ENCODE measurements around the gene SLC13A1. TPM values are rescaled to one million over a fixed set of nuclear protein-coding genes. Genes with fewer than 3 reads are reported as not detected.

The SLC13A1 gene
- total RNA-seq, 1 experiment from 2014 or later = 0.04 TPM

GRCh38 chr7:123210986-123211385, 11.2 kb upstream of the SLC13A1 start:
- TF ChIP-seq, protein P1, sequence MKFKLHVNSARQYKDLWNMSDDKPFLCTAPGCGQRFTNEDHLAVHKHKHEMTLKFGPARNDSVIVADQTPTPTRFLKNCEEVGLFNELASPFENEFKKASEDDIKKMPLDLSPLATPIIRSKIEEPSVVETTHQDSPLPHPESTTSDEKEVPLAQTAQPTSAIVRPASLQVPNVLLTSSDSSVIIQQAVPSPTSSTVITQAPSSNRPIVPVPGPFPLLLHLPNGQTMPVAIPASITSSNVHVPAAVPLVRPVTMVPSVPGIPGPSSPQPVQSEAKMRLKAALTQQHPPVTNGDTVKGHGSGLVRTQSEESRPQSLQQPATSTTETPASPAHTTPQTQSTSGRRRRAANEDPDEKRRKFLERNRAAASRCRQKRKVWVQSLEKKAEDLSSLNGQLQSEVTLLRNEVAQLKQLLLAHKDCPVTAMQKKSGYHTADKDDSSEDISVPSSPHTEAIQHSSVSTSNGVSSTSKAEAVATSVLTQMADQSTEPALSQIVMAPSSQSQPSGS (CRISPR knock-in tag; IDR thresholded peaks at IDR 0.05; ENCODE audit: borderline replicate concordance, low read depth) = no peak
- TF ChIP-seq NFYB (CRISPR knock-in tag; conservative IDR thresholded peaks at IDR 0.05; ENCODE audit: low read depth) (no peak), ZNF138 (CRISPR knock-in tag; conservative IDR thresholded peaks at IDR 0.05) (no peak), ZNF532 (CRISPR knock-in tag; IDR thresholded peaks at IDR 0.05; ENCODE audit: borderline replicate concordance) (no peak)
- Mint-ChIP-seq H3K4me1 (peaks cover 22% of the 10 kb centered on the region), H3K4me3 (no peak overlapping the region), H3K27ac (no peak overlapping the region), H3K27me3 (ENCODE audit: low read depth) (no peaks in the 10 kb centered on the region; the same call in 1 of the 2 replicates), H3K36me3 (peaks cover 18% of the 10 kb centered on the region), H3K9me3 (peaks cover 19% of the 10 kb centered on the region)
- no peak for ATAC-seq
- no peak for DNase-seq (ENCODE audit: low spot score)
- POLR2A ChIA-PET = no interaction called here
- CTCF ChIA-PET = no interaction called here

- Mint-ChIP-seq H3K4me1 (peaks cover 29% of the 10 kb centered on the region), H3K27ac (no peak overlapping the region), H3K27me3 (ENCODE audit: low read depth) (no peaks in the 10 kb centered on the region; the same call in 1 of the 2 replicates), H3K9me3 (peaks cover 7% of the 10 kb centered on the region), H3K36me3 (peaks cover 6% of the 10 kb centered on the region), H3K4me3 (no peak overlapping the region)
- ChIA-PET POLR2A (no interaction called here), CTCF (interaction anchor here (1.3 kb wide), 1 partner anchor 158 kb away, joined by 17 read pairs; no protein-coding TSS in a partner anchor)
- no peak for ATAC-seq
- DNase-seq (ENCODE audit: low spot score) = no peak
- TF ChIP-seq, protein P2, sequence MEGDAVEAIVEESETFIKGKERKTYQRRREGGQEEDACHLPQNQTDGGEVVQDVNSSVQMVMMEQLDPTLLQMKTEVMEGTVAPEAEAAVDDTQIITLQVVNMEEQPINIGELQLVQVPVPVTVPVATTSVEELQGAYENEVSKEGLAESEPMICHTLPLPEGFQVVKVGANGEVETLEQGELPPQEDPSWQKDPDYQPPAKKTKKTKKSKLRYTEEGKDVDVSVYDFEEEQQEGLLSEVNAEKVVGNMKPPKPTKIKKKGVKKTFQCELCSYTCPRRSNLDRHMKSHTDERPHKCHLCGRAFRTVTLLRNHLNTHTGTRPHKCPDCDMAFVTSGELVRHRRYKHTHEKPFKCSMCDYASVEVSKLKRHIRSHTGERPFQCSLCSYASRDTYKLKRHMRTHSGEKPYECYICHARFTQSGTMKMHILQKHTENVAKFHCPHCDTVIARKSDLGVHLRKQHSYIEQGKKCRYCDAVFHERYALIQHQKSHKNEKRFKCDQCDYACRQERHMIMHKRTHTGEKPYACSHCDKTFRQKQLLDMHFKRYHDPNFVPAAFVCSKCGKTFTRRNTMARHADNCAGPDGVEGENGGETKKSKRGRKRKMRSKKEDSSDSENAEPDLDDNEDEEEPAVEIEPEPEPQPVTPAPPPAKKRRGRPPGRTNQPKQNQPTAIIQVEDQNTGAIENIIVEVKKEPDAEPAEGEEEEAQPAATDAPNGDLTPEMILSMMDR (IDR thresholded peaks at IDR 0.05) = no peak
- TF ChIP-seq, protein P3, sequence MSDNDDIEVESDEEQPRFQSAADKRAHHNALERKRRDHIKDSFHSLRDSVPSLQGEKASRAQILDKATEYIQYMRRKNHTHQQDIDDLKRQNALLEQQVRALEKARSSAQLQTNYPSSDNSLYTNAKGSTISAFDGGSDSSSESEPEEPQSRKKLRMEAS (CRISPR knock-in tag; IDR thresholded peaks at IDR 0.05) = no peak
- TF ChIP-seq, protein P1 (CRISPR knock-in tag; IDR thresholded peaks at IDR 0.05; ENCODE audit: borderline replicate concordance, low read depth) = no peak
- no peak for TF ChIP-seq ZNF671 (CRISPR knock-in tag; IDR thresholded peaks at IDR 0.05)
- TF ChIP-seq ZNF219 (CRISPR knock-in tag; IDR thresholded peaks at IDR 0.05; ENCODE audit: borderline replicate concordance) = no peak
- no peak for TF ChIP-seq PRRX2 (CRISPR knock-in tag; IDR thresholded peaks at IDR 0.05)
- TF ChIP-seq ESRRA (CRISPR knock-in tag; IDR thresholded peaks at IDR 0.05; ENCODE audit: borderline replicate concordance) = no peak
Measured at GRCh38 chr7:123209786-123210185, 10.0 kb upstream of the SLC13A1 start.

DNA sequence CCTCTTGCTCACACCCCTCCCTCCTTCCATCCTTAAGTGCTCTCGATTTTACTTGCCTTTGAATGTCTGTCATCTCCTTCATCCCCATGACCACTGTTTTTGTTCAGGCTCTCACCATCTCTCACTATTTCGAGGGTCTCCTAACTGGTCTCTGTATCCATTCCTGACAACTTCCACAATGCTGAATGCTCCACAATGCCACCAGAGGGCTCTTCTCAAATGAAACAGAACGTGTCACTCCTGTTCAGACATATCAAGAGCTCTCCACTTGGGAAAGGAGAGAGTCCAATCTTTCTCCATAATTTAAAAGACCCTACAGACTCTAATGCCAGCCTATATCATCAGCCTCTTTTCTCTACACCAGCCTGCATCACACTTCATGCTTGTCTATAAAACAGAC, 9.0 kb upstream of the SLC13A1 start:
- TF ChIP-seq ZNF532 (CRISPR knock-in tag; IDR thresholded peaks at IDR 0.05; ENCODE audit: borderline replicate concordance) = no peak
- no peak for TF ChIP-seq USF1 (CRISPR knock-in tag; IDR thresholded peaks at IDR 0.05)
- TF ChIP-seq AR (CRISPR knock-in tag; IDR thresholded peaks at IDR 0.05) = no peak
- CTCF ChIA-PET = interaction anchor here (1.0 to 1.3 kb wide), 5 partner anchors 20 to 286 kb away, joined by 3 to 17 read pairs (median 4); no protein-coding TSS in a partner anchor
- Mint-ChIP-seq H3K36me3 (no peaks in the 10 kb centered on the region), H3K4me3 (no peak overlapping the region), H3K27ac (no peak overlapping the region; the same call in 1 of the 2 replicates), H3K9me3 (no peaks in the 10 kb centered on the region), H3K27me3 (ENCODE audit: low read depth) (no peaks in the 10 kb centered on the region; the same call in 1 of the 2 replicates), H3K4me1 (peaks cover 29% of the 10 kb centered on the region)
- POLR2A ChIA-PET = no interaction called here
- ATAC-seq (peak; percentile 83), DNase-seq (ENCODE audit: low spot score) (no peak)
